Peyer's patch (tissue), 4 donors: ENCODE data around the gene DMTF1. TPM values are rescaled to one million over a fixed set of nuclear protein-coding genes. Genes with fewer than 3 reads are reported as not detected.
A peak's percentile ranks its signal among the peaks of the same experiment; 100 is the strongest.

Experiments
- DNase-seq, 3 donors: peaks; one replicate each; pipeline ENCODE4 v3.0.0-alpha.2; 2017 to 2019
- H3K27ac ChIP-seq, 4 donors: fragments of 200-600 bp; sonication (generic); one replicate each; pipeline ENCODE4 v1.5.1; 2016 to 2019
- H3K27me3 ChIP-seq, 2 donors: fragments of 200-600 bp; sonication (generic); one replicate each; pipeline ENCODE4 v1.5.1; 2019
- H3K36me3 ChIP-seq, 3 donors: fragments of 200-600 bp; sonication (generic); one replicate each; pipeline ENCODE4 v1.5.1; 2016 to 2019
- H3K4me1 ChIP-seq, 4 donors: fragments of 200-600 bp; sonication (generic); one replicate each; pipeline ENCODE4 v1.5.1; 2016 to 2019
- H3K4me3 ChIP-seq, 4 donors: fragments of 200-600 bp; sonication (generic); 1 replicate in 3 of 4; 2 replicates in 1 of 4; pipeline ENCODE4 v1.5.1; 2016 to 2019; ENCODE audit warnings: mild to moderate bottlenecking in 1 of 4
- H3K9me3 ChIP-seq, 4 donors: fragments of 200-600 bp; sonication (generic); one replicate each; pipeline ENCODE4 v1.5.1; 2016 to 2019; ENCODE audit warnings: mild to moderate bottlenecking in 1 of 4
- CTCF ChIP-seq, 6 experiments: fragments of 450-650 bp in 4 of 6; fragments of 200-600 bp in 2 of 6; sonication (generic) in 1 of 6; IDR thresholded peaks; one replicate each; pipeline ENCODE4 v1.5.1; 2017 to 2019; ENCODE audit warnings: antibody characterized with exemption in 6 of 6, mild to moderate bottlenecking in 3 of 6, moderate library complexity in 1 of 6
- POLR2A ChIP-seq, 2 donors: fragments of 450-650 bp; IDR thresholded peaks; one replicate each; pipeline ENCODE4 v1.5.1; 2017; ENCODE audit warnings: antibody characterized with exemption in 2 of 2, mild to moderate bottlenecking in 2 of 2, moderate library complexity in 2 of 2
- total RNA-seq, 4 donors: library from RNA; depleted of rRNA; stranded (reverse); fragments of >200 nt; gene quantifications; one replicate each; pipeline ENCODE4 v1.1.0, GENCODE V29; 2016

DMTF1 gene
- total RNA-seq, 4 donors from 2014 or later, result 107 to 221 (median 154) TPM

DNA sequence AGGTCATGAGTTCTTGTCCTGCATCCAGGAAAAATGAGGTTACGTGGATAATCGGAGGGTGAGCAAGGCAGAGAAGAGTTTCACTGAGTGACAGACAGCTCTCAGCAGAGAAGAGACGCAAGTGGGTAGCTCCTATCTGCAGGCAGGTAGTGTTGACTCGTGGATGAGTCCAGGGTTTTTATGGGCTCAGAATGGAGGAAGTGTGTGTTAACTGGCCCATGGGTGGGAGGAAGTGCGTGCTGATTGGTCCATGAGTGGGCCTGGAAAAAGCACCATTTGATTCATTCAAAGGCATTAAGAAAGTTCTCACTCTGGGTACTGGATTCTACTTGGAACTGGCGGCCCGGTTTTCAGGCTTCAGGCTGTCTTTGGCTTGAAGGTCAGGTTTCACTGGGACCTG lies 4.8 kb upstream of the DMTF1 start:
- Histone ChIP-seq H3K9me3 (no peaks in the 10 kb centered on the region), H3K4me3 (no peak overlapping the region), H3K4me1 (peaks cover 0 to 6% (median 0%) of the 10 kb centered on the region in 4 donors), H3K27me3 (no peaks in the 10 kb centered on the region), H3K36me3 (no peaks in the 10 kb centered on the region), H3K27ac (no peak overlapping the region)
- TF ChIP-seq POLR2A (IDR thresholded peaks at IDR 0.05), result no peak
- no peak for TF ChIP-seq CTCF (IDR thresholded peaks at IDR 0.05)
- DNase-seq, result no peak

DNA sequence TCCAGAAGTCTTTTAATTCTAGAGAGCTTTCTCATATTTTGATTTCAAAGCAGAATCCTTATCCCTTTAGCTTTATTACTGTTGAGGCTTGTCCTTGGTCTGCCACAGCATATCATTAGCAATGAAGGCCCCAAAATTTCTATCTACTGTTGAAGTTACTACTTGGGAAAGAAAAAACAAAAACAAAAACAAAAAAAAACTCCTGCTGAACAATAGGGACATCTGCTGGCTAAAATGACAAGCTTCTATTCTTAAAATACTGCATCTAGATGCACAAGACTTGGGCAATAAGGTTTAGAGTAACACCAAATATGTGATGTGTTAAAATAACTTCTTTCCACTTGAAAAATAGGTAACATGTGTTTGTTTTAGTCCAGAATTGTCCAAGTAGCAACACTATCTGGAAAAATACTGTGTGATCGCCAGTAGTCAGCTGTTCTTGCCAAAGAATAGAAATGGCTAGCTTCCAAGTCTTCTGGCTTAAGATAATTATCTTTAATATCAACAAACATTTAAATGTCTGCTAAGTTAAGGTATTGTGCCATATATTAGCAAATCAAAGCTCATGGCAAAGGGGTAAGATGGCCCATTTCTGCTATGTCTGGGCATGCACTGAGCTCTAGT lies 3.8 kb upstream of the DMTF1 start:
- H3K4me3 ChIP-seq, result no peak overlapping the region
- TF ChIP-seq CTCF (IDR thresholded peaks at IDR 0.05) (peak in 4 of 6 experiments; percentile 50 to 63 (median 60)), POLR2A (IDR thresholded peaks at IDR 0.05) (no peak)
- H3K36me3 ChIP-seq, result no peaks in the 10 kb centered on the region
- H3K27ac ChIP-seq, result no peak overlapping the region
- peaks cover 0 to 6% (median 0%) of the 10 kb centered on the region in 4 donors for H3K4me1 ChIP-seq
- no peaks in the 10 kb centered on the region for H3K9me3 ChIP-seq
- no peaks in the 10 kb centered on the region for H3K27me3 ChIP-seq
- DNase-seq, result no peak

DNA sequence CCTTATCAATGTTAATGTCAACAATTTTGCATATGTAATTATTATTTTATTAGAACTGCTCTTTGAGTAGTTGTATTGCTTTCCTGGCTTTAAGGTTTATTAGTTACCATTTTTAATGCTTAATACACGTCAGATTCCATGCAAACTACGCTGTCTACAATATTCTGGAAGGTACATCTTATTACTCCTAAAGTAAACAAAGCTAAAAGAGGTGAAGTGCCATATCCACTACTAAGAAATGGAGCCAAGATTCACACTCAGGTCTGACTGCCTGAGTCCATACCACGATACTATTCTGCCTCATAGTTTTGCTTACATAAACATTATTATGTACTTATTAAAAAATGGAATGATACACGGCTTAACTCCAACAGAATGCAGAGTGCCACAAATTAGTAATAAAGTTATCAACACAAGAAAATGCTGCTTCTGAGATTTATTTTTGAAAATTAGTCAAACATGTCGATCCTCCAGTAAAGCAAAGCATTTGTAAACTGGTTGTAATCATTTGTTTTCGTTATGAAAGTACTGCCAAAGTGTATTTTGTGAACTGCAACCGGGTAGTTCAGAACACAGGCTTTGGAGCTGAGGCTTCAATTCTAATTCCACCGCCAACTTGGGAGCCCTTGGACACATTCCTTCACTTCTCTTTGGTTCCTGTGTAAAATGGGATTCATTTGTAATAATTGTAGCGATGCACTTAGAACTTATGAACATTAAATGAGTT lies 1.1 kb upstream of the DMTF1 start:
- peaks cover 0 to 32% (median 4%) of the 10 kb centered on the region in 4 donors for H3K4me1 ChIP-seq
- TF ChIP-seq POLR2A (IDR thresholded peaks at IDR 0.05) (no peak), CTCF (IDR thresholded peaks at IDR 0.05) (no peak)
- H3K9me3 ChIP-seq, result no peaks in the 10 kb centered on the region
- peak overlapping the region in 3 of 4 donors; percentile 63 to 80 (median 69) for H3K4me3 ChIP-seq
- H3K36me3 ChIP-seq, result no peaks in the 10 kb centered on the region
- no peak for DNase-seq
- peak overlapping the region; percentile 88 to 98 (median 96) for H3K27ac ChIP-seq
- H3K27me3 ChIP-seq, result no peaks in the 10 kb centered on the region

GRCh38 chr7:87151729-87152111 lies 533 bp upstream of the DMTF1 start:
- H3K9me3 ChIP-seq, result no peaks in the 10 kb centered on the region
- TF ChIP-seq POLR2A (IDR thresholded peaks at IDR 0.05) (no peak), CTCF (IDR thresholded peaks at IDR 0.05) (no peak)
- H3K27me3 ChIP-seq, result no peaks in the 10 kb centered on the region
- H3K4me1 ChIP-seq, result peaks cover 0 to 37% (median 5%) of the 10 kb centered on the region in 4 donors
- no peaks in the 10 kb centered on the region for H3K36me3 ChIP-seq
- H3K27ac ChIP-seq, result peak overlapping the region; percentile 88 to 98 (median 96)
- H3K4me3 ChIP-seq, result peak overlapping the region; percentile 63 to 88 (median 74)
- no peak for DNase-seq

DNA sequence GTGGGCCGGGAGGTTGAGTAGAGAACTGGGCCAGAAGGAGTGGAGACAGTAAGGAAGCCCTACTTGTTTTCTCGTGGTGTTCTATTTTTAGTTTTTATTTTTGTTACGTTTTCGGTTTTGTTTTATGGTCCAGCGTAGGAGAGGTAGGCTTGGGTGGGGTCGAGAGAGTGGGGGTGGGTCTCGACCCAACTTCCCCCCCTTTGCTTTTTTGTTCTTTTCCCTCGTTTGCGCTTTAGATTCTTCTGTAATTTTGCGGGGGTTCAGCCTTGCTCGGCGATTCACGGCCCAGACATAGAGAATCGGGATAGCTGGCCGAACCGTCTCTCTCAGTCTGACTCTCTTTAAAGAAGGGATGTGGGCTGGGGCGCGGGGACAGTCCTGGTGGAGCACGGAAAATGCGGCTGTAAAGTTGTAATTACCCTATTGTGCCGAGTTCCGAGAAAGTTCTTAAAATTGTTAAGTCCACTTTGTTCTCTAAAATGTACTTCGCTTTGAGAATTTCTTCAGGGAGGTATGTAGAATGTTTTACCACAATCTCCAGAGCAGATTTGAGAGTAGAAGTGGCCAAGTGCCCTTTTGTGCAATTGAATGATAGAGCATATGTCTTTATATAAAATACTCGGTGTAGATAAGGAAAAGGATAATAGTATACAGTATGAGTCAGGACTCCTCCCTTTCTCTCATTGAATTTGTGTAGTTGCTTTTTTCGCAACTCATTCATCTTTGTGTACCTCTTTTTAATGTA lies 816 bp downstream of the DMTF1 start:
- Histone ChIP-seq H3K4me1 (peaks cover 0 to 40% (median 8%) of the 10 kb centered on the region in 4 donors), H3K36me3 (no peaks in the 10 kb centered on the region), H3K4me3 (peak overlapping the region; percentile 63 to 88 (median 74)), H3K9me3 (no peaks in the 10 kb centered on the region), H3K27ac (peak overlapping the region; percentile 88 to 98 (median 96)), H3K27me3 (no peaks in the 10 kb centered on the region)
- TF ChIP-seq POLR2A (IDR thresholded peaks at IDR 0.05) (peak; percentile 59 to 62), CTCF (IDR thresholded peaks at IDR 0.05) (no peak)
- DNase-seq, result peak in 2 of 3 donors; percentile 53 to 66
